COR-L47 (cell line): ENCODE measurements around the gene PPRC1.

ENCODE experiments used
- DNase-seq: peaks from one replicate; lab custom pipeline; 2025; lab: John Stamatoyannopoulos, UW

The PPRC1 gene

GRCh38 chr10:102117391-102118159, 15.3 kb upstream of the PPRC1 start:
- DNase-seq = peak; percentile 86

GRCh38 chr10:102118867-102119266, 14.0 kb upstream of the PPRC1 start:
- DNase-seq = no peak

DNA sequence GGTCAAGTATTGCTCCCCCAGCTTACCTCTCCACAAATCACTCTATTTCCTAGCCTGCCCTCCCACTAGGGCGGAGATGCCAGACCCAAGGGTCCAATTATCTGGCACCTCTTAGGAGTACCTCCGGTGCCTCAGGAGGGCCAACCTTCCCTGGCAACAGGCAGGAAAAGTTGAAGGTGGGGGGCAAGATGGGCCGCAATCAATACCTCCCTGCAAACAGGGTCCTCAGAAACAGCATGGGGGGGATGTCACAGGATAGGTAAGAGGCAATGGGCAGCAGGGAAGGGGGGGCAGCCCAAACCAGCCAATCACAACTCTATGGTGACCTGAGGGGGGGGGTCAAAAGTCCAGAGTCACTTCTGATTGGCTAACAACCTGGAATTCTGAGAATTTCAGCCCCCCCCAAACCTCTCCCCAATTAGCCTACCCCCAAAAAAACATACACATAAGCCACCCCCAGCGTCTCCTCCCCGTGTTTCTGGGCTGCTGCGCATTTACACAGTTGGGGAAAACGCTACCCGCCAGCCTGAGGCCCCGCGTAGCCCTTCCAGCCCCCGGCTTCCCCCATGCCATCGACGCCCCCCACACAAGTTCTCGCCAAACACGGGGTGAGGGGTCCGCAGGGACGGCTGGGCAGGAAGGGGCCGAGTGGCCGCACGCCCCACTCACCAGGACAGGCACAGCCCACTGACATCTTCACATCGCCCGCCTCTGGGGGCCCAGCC, 13.3 kb upstream of the PPRC1 start:
- DNase-seq = no peak

DNA sequence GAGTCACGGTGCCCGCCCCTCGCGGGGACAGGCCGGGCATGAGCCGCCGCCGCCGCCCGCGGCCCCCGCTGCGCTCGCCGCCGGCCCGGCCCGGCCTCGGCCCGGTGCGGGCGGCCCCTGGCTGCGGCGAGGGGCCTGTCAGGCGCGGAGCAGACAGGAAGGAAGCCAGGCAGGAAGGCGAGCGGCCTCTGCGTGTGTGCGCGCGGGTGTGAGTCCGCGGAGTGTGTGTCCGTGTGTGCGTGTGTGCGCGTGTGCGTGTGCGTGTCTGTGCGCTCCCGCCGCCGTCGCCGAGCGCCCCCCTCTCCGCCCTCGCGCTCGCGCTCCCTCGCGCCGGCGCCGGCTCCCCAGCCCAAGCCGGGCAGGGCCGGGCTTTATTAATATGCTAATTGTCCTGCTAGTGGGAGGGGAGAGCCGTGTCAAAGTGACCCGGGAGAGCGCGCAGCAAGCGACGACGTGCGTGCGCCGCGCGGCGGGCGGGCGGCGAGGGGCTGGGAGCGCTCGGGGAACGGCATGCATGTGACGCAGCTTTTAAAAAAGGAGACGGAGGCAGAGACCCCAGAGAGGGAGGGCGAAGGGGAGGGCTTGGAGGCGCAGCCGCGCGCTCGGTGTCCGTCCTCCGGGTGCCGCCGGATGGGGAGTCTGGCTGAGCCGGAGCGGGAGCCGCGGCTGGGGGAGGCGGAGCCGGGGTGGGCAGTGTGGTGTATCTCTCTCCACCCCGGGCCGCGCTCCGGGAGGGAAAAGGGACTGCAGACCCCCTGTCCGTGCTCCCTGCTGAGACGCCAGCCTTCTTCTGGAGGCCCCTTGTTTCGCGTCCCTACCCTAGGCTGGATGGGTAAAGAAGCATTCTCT, 12.5 kb upstream of the PPRC1 start, which contains the start of gene LDB1:
Gene LDB1 (minus strand): TSS at position 227 of the 849 bp plus-strand sequence. CDS start 258 bp downstream, outside the sequence.
- peak; percentile 50 for DNase-seq

- no peak for DNase-seq
Measured at GRCh38 chr10:102120991-102121738, 11.7 kb upstream of the PPRC1 start.

GRCh38 chr10:102121739-102122372, 11.0 kb upstream of the PPRC1 start:
- DNase-seq = no peak

DNA sequence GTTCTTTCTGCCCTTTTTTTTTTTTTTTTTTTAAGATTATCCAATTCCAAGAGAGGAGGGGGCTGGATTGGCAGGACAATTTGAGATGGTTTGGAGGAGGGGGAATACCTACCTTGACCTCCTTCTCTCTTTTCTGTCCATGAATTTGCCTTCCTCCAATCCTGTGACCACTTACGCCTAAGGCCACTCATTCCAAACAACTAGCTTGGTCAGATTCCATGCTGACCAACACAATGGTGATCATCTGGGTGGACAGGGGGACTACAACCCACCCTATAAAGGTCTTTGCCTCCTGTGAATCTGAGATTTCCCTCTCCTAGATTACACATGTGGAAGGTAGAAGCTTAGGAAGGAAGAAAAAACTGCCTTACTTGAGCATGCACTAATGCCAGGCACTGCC, 10.4 kb upstream of the PPRC1 start:
- no peak for DNase-seq

DNA sequence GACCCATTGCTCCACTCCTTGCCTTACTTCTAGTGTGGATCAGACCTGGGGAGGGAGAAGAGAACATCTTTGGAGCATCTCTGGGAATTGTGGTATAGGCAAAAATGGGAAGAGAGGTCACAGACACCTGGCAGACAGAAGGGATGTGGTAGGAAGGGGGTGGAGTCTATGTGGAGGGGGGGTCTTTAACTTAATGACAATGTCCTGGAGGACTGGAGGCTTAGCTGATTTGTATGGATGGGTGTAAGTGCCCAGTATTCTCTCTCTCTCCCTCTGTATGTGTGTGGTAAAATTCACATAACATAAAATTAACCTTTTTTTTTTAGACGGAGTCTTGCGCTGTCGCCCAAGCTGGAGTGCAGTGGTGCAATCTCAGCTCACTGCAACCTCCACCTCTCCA, 9.6 kb upstream of the PPRC1 start:
- no peak for DNase-seq

DNA sequence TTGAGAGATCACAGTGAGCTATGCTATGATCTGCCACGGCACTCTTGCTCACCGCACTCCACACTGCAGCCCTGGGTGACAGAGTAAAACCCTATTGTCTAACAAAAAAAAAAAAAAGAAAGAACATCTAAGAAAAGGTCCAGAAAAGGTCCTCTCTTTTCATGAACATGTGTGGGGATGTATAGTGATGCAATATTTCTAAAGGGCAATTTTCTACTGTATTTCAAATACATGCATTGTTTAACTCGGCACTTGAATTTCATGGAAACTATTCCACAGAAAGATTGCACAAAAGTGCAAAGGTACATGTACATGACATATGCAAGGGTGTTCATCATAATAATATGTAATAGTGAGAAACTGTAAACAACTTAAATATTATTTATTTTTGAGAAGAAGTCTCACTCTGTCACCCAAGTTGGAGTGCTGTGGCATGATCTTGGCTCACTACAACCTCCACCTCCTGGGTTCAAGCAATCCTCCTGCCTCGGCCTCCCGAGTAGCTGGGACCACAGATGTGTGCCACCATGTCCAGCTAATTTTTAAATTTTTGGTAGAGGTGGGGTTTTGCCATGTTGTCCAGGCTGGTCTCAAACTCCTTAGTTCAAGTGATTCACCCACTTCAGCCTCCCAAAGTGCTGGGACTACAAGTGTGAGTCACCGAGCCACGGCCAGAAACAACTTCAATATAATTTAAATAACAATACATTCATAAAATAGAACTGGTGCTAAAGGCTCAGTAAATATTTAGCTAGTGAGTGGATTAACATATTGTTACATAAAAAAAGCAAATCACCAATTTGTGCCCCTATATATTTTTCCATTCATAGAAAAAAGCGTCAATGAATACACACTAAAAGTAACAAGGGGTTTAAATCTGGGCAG, 1.3 kb upstream of the PPRC1 start:
- no peak for DNase-seq

DNA sequence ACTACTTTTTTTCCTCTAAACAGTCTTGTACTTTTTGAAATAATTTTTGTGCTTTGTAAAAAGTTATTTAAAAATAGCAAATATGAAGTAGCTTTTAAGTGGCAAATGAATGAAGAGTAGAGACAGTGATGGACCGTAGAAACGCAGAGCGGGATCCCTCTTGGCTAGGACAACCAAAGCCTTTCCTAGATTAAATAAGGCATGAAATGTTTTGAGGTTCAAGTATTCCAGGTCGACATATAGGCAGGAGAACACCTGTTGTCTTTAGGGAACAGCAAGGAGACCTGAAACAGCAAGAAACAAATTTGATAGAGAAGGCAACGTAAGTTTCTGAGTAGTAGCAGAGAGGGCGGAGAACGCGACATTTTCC, 662 bp upstream of the PPRC1 start:
- no peak for DNase-seq

DNA sequence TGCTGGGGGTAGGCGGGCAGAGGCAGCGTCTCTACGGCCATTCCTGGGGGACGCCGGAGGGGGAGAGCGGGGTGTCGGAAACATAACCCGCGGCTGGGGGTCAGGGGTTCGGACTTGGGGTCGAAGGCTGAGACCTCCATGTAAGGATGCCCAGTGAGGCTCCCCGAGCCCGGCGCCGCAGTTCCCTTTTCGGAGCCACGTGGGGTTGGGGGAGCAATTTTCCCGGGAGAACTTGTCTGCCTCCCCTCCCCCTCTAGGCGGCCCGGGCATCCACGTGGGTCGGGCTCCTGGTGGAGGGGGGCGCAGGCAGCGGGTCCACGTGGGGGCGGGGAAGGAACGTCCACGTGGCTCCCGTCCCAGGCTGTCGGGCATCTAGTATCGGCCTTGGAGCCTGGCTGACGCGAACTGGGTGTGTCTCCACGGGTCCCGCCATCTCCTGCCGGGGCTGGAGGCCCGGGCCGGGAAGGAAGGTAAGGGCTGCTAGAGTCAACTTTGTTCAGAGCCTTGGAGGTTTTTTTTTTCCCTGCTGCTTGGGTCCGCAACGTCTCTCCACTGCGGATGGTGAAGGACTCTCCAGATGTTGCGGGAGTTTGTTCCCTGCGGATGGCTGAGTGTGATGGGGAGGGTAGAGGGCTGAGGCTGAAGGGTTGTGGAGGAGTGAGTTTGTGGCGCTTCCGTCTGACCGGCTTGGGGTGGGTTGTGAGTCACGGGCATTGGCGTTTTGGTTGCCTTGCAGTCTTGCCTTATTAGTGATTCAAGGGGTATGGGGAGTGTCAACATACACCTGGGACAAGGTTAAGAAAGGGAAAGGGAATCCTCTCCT, 744 bp downstream of the PPRC1 start:
- peak; percentile 18 for DNase-seq

GRCh38 chr10:102134416-102134815, 1.6 kb downstream of the PPRC1 start:
- DNase-seq = no peak

- DNase-seq = no peak
Measured at GRCh38 chr10:102135956-102136526, 3.2 kb downstream of the PPRC1 start.

DNA sequence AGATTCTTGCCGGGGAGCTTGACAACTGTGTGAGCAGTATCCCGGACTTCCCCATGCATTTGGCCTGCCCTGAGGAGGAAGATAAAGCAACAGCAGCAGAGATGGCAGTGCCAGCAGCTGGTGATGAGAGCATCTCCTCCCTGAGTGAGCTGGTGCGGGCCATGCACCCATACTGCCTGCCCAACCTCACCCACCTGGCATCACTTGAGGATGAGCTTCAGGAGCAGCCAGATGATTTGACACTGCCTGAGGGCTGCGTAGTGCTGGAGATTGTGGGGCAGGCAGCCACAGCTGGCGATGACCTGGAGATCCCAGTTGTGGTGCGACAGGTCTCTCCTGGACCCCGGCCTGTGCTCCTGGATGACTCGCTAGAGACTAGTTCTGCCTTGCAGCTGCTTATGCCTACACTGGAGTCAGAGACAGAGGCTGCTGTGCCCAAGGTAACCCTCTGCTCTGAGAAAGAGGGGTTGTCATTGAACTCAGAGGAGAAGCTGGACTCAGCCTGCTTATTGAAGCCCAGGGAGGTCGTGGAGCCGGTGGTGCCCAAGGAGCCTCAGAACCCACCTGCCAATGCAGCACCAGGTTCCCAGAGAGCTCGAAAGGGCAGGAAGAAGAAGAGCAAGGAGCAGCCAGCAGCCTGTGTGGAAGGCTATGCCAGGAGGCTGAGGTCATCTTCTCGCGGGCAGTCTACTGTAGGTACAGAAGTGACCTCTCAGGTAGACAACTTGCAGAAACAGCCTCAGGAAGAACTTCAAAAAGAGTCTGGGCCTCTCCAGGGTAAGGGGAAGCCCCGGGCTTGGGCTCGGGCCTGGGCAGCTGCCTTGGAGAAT, 6.7 kb downstream of the PPRC1 start:
- DNase-seq = no peak

DNA sequence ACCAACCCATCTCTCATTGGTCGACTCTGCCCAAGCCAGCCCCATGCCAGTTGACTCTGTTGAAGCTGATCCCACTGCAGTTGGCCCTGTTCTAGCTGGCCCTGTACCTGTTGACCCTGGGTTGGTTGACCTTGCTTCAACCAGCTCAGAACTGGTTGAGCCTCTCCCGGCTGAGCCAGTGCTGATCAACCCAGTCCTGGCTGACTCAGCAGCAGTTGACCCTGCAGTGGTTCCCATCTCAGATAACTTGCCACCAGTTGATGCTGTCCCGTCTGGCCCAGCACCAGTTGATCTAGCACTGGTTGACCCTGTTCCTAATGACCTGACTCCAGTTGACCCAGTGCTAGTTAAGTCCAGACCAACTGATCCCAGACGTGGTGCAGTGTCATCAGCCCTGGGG, 7.4 kb downstream of the PPRC1 start:
- DNase-seq = no peak

- no peak for DNase-seq
Measured at GRCh38 chr10:102140913-102141540, 8.2 kb downstream of the PPRC1 start.

DNA sequence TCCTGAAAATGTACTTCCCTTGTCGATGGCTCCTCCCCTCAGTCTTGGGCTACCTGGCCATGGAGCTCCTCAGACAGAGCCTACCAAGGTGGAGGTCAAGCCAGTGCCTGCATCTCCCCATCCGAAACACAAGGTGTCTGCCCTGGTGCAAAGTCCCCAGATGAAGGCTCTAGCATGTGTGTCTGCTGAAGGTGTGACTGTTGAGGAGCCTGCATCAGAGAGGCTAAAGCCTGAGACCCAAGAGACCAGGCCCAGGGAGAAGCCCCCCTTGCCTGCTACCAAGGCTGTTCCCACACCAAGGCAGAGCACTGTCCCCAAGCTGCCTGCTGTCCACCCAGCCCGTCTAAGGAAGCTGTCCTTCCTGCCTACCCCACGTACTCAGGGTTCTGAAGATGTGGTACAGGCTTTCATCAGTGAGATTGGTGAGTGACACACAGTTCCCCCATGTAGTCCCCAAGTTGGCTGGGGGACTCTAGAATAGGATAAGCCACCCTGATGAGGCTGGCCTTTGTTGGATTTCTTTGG, 8.8 kb downstream of the PPRC1 start:
- no peak for DNase-seq
